CMK (cell line): ENCODE results near the gene FBXO41.
"Not testable (repeated sequence)": the region's sequence is repeated elsewhere in the genome, so short reads cannot be mapped to it uniquely, and the experiment has no call there.

Experiments used
- DNase-seq: peaks from one replicate; pipeline ENCODE4 v3.0.0-alpha.2; 2010; ENCODE audit warnings: low read depth

The FBXO41 gene

DNA sequence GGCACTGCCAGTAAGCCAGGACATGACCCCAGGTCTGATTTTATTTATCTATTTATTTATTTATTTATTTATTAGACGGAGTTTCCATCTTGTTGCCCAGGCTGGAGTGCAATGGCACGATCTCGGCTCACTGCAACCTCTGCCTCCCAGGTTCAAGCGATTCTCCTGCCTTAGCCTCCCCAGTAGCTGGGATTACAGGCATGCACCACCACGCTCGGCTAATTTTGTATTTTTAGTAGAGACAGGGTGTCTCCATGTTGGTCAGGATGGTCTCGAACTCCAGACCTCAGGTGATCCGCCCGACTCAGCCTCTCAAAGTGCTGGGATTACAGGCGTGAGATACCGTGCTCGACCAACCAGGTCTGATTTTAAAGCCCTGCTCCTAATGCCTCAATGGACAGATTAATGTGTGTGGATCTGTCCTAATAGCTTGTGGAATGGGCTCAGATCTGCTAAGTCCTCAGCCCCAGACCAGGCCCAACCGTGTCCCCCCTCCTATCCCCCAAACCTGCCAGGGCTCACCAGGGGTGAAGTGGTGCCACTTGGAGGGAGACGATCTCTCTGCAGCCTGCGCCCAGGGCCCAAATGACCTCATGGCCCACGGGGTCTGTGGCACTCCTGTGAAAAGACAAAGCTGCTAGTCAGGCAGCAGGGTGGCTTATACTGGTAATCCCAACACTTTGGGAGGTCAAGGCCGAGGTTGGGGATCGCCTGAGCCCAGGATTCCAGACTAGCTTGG lies 21.4 kb downstream of the FBXO41 start:
- not testable (repeated sequence) for DNase-seq

DNA sequence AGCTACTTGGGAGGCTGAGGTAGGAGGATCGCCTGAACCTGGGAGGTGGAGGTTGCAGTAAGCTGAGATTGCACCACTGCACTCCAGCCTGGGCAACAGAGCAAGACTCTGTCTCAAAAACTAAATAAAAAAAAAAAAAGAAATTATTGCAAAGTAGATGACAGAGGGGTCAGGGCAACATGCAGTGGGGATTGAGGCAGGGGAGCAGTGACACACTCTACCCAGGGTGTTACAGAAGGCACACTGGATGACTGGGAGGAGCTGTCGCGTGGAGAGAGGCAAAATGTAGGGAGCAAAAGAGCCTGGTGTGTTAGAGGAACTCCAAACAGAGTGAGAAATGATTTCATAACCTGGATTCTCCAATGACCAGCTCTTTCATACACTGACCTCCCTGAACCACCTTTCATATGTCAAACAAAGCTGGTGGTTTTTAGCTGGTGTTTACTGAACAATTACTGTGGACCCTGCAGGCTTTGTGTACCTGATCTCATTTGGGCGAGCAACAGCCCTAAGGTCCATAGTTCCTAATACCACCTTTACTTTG lies 22.1 kb downstream of the FBXO41 start:
- no peak for DNase-seq

DNA sequence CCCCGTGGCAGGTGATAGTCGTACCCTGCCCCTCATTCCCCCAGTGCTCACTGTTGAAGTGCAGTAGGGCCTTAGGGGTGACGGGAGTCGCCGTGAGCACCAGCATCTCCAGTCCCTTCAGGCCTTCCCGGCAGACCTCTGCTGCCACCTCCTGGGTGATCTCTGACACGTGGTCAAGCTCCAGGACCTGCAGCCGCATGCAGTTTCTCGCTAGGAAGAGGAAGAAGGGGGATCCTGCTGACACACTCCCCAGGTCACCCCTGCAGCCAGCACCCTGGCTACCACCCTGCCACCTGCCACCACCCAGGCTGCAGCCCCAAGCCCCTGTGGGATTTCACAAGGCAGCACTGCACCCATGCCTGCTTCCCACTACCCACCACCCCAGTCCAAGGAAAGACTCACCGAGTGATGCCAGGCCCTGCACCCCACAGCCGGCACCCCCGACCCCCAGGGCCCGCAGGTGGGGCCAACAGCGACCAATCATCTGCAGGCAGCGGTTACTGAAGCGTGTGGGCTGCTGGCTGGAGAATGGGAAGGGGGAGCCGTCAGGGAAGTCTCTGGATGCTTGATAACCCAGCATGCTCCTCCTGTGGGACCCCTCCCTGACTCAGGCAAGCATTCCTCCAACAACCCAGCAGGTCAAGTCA lies 23.8 kb downstream of the FBXO41 start:
- peak; percentile 41 for DNase-seq

DNA sequence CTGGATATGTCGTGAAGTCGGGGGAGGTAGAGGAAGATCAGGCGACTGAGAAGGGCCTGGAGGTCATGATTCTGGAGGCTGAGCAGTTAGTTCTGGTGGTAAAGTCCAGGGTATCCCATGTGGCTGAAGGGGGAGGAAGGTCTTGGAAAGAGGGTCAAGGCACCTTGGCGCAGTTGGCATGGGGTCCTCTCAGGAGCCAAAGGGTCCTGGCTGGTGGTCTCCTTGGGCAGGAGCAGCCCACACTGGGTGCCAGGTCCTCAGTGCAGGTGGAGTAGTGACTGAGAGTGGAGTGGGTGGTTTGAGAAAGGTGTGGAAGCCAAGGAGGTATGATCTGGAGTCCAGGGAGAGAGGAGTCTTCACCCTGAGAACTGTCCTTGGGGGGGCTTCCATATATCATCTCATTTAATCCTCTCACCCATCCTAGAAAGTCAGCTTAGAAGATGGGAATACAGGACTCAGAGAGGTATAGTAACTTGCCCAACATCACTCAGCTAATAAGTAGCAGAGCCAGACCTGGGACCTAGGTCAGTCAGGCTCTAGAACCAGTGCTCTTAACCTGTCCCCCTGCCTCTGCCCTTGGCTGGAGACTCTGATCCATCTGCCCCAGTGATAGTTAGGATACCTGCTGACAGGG lies 24.5 kb downstream of the FBXO41 start:
- DNase-seq: no peak

DNA sequence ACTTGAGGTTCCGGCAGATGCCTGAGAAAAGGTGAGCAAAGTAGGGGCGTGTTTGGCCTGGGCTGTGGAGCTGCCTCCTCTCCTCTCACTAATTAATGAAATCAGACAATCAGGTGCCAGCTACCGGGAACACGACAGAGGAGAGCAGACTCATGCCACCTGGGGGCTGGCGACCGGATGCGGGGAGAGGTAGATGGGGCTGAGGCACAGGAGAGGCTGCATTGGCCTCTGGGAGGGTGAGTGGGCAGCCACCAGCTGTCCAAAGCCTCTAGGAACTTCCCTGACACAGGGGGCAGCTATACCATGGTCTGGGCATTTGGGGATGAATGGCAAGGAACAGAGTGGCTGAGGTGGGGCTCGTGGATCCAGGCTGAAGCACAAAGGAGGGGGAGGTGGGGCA lies 25.0 kb downstream of the FBXO41 start:
- DNase-seq: no peak

DNA sequence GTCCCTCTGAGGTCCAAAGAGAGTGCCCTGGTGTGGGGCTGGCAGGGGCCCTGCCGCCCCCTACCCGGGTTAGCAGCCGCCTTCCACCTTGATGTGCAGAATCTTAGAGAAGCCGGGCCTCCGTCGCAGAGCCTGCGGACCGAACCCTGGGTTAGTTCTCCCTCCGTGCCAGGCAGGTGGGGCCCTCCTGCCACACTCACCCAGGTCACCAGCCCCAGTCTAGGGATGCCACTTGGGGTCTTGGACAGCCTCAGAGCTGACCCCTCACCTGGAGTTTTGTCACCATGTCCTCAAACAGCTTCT lies 25.4 kb downstream of the FBXO41 start:
- no peak for DNase-seq

DNA sequence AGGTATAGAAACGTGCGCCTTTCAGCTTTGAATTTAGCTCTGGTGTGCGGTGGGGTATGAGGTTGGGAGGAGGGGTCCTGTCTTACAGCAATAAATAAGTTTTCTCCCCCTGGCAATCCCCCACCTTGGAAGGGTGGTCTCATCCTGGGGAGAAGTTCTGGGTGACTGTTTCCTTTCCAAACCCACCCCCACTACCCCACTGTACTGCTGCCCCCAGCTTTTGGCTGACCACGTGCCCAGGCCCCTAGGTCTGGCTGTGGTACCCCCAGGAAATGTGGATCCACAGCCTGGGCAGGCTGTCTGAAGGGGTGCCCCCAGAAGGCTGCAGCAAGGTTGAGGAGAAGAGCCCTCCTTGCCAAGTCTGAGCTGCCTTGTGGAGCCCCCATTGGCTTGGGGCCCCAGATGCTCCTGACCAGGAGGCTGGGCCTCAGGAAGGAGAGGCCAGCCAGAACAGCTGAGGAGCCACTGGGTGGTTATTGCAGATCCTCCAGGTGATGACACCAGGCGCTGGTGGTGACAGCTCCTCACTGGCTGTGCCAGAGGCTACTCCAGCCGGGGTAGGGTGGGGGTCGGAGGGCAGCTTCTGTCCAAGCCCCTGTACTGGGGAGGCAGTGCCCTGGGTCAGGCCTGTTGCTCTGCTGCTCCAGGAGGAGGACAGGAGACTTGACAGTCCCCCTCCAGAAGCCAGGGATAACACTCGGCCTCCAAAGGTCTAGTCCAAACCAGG lies 25.9 kb downstream of the FBXO41 start:
- no peak for DNase-seq

DNA sequence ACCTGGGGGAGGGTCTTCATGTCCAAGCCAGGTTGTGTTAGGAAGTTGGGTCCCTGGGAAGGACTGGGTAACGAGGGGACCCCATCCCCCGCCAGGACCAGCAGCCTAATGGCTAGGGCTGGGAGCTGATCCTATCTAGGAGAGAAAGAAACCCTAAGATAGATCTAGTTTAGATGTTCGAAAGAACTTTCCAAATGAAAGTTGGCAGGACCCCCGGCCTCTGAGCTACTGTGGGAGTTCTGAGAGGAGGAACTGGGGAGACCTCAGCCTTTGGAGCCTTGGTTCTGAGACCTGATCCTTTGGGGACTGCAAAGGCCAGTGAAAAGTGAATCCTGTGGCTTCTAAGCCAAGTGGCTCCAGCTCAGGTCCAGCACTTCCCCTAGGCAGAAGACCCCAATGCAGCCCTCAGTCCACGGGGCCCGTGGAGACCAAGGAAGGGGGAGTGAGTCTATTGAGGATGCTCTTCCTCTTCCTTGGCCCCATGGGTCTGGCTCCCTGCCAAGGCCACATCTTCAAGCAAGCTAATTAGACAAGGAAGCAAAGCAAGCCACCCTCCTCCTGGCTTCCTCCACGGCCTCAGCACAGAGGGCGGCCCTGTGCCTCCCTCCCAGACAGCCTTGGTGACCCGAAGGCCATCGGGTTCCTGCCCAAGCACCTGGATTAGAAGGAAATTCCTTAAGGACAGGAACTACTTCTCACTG lies 26.7 kb downstream of the FBXO41 start:
- DNase-seq: peak; percentile 58

DNA sequence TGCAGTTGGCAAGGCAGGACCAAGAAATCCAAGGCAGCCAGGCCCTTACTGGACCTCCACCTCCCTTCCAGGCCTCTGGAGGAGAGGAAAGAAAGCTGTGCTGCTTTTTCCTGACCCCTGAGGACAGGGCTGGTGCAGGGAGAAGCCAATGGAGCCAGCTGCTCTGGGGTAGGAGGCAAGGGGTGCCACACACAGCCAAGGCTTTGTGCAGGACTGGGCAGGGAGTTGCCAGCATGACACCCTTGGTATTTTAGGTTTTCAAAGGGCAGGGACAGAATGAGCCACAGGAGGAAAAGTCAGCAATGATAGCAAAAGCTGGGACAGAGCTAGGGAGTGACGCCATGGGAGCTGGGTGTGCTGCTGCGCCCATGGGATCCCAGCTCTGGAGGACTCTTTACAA lies 27.3 kb downstream of the FBXO41 start:
- DNase-seq: no peak

DNA sequence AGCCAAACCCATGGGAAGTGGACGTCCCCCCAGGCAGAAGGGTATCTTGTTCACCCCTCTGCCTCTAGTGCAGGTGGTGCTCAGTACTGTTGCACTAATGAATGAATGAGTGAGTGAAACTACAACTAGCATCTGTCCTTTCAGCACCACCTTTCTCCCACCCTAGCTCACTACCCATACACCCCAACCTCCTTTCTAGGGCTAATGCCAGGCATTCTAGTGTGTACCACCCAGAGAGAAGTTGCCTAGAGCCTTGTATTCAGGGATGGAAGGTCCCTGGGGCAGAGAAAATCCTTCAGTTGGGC lies 27.7 kb downstream of the FBXO41 start:
- no peak for DNase-seq

DNA sequence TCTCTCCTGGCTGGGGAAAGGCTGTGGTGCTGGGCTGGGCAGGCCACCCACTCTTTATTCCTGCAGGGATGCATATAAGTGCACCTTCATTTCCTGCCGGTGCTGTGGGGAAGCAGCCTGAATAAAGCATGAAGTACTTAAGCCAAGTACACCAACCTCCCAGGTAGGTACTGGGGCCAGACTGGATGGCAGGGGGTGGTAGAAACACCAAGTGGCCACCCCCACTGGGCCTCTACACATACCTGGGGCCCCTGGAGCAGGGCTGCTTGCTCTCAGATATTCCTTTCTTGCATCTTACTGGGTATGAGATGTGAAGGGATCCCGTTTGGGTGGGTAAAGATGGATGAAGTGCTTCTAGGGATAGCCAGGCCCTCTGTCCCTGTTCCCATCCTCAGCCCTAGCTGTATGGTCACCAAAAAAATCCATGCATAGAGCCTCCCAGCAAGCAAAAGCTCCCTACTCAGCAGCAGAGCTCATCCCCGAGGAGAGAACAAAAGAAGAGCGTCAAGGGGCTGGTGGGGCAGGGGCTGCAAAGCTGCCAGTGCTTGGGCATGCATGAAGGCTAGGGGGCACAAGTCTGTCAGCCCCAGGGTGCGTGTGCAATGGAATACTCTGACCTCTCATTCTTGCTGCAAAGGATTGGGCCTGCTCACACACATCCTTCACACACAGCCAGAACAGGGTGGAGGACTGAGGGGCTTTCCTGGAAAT lies 28.2 kb downstream of the FBXO41 start:
- DNase-seq: no peak

DNA sequence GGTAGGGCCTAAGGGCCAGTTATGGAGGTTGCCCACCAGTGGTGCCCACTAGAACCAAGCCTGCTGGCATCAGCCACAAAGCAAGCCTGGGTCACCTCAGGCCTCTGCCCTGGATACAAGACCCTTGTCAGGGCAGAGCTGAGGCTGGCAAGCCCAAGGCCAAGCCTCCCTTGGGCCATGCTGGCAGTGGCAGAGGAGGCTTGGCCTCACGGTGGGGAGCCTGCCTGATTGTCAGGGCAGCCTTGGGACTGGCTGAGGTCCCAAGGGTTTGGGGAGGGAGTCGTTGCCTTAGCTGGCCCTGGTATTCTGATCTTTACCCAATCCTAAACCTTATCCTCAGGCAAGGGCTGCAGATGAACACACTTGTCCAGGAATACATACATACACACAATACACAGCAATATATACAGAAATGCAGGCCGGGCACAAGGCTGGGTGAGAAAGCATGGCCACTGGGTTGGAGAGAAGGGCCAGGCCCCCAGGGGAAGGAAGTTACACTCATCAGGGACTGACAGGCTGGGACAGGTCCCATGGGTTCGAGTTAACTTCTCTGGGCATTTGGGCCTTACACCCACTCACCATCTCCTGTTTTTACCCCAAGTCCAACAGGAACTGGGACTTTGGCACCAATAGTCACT lies 29.2 kb downstream of the FBXO41 start:
- DNase-seq: no peak

DNA sequence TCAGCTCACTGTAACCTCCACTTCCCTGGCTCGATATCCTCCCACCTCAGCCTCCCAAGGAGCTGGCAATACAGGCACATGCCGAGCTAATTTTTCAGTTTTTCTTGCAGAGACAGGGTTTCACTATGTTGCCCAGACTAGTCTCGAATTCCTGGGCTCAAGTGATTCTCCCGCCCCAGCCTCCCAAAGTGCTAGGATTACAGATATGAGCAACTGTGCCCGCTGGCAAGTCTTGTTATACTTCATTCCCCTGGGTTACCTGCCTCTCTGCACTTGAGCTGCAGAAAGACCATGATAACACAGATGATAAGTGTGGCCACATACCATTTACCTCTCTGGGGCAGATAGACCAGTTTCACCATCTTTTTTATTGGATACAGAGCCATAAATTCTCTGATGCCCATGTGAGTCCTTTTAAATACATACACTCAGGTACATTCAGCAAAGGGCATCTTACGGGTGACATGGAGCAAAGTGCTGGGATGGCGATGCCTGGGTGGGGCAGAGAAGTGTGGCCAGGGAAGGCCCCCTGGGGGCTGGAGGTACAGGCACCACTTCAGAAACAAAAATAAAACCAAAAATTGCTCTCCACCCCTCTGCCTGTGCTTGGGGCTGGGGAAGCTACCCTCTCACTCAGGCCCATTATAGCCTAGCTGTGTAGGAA lies 29.8 kb downstream of the FBXO41 start:
- DNase-seq: no peak

DNA sequence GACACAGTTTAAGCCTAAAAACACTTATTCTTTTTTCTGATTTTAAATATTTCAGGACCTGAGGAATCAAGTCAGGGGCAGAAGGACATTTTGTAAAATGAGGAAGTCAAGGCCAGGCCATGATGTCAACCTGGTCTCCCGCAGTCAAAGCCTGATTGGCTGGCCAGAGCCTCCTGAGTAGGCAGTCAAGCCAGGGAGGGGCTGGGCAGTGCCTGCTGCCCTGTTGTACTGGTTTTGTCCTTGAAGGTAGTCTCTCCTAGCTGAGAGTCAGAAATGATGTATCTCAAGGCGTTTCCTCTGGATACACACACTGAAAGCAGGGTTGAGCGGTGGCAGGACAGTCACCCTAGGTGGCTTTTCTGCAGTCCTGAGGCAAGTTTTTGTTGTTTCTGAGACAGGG lies 30.4 kb downstream of the FBXO41 start:
- DNase-seq: no peak

DNA sequence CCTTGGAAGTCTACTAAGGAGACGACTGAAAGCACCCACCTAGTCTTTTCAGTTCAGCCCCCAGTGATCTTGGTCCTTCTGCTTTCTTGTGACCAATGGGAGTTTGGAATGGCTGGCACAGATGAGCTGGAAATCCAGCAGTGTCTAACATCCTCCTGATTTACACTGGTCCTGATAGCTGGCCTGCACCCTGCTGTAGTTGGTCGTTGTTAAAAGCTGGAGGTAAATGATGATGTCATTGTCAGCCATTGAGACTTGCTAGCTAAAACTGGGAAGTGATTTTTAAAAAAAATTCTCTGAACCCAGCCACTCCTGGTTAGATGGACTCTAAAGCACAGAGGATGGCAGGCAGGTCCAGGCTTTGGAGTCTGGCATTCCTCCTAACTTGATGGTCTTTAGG lies 30.9 kb downstream of the FBXO41 start:
- DNase-seq: no peak

DNA sequence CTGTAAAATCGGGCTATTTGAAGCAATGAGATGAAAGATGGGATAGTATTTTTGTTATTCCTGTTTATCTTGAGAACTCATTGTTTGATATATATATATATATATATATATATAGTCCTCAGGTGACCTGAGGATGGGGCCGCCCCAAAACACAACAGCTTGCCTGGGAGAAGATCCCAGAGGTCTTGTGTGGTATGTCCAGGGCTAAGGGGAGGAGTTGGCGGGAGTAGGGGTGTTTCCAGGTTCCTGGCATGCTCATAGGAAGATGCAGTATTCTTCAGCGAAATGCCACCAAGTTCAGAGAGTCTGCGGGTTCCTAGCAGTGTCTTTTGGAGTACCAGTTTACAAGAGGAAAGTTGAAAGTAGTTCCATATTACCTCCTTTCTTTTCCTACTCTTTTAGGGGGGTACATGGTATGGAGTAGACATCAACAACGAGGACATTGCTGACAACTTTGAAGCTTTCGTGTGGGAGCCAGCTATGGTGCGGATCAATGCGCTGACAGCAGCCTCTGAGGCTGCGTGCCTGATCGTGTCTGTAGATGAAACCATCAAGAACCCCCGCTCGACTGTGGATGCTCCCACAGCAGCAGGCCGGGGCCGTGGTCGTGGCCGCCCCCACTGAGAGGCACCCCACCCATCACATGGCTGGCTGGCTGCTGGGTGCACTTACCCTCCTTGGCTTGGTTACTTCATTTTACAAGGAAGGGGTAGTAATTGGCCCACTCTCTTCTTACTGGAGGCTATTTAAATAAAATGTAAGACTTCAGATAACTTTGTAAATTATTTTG lies 31.8 kb downstream of the FBXO41 start:
- no peak for DNase-seq

DNA sequence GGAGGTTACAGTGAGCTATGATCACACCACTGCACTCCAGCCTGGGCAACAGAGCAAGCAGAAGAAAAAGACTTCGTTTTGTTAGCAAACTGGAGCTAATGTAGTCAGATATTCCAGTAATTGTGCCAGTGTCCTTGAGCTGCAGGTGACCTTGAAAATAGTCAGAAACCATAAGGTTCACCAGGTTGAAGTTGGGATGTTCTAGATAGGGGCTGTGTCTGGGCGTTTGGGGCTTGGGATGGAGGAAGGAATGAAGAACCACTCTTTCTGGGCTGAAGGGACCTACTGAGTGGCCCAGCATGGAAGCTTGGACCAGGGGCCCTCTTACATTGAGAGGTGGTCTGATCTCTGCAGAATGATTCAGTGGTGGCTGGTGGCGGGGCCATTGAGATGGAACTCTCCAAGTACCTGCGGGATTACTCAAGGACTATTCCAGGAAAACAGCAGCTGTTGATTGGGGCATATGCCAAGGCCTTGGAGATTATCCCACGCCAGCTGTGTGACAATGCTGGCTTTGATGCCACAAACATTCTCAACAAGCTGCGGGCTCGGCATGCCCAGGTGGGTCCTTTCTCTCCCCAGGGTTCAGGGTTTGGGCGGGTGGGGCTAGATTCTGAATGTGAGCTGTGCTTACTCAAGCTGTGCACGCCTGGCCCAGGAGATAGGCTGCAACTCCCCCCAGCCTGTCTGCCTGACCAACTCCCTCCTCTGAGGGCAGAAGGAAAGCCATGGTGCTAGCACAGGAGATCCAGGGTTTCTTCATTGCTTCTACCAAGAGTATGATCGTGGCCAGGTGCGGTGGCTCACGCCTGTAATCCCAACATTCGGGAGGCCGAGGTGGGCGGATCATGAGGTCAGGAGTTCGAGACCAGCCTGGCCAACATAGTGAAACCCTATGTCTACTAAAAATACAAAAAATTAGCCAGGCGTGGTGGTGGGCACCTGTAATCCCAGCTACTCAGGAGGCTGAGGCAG lies 33.1 kb downstream of the FBXO41 start:
- DNase-seq: no peak

DNA sequence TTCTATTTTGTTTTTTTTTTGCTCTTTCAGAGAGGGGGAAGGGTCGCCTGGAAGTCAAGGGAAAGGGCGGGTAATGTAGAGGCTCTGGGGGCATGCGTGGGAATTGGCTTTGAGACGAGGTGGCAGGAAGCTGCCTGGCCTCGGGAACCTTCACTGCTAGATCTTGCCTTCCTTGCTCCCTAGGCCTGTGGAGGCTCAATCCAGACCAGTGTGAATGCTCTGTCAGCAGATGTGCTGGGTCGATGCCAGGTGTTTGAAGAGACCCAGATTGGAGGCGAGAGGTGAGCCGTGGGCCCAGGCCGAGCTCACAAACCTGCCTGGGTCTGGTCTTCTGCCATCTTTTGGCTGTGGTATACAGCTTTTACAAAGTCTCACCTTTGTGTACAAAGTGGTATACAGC lies 34.6 kb downstream of the FBXO41 start:
- no peak for DNase-seq

DNA sequence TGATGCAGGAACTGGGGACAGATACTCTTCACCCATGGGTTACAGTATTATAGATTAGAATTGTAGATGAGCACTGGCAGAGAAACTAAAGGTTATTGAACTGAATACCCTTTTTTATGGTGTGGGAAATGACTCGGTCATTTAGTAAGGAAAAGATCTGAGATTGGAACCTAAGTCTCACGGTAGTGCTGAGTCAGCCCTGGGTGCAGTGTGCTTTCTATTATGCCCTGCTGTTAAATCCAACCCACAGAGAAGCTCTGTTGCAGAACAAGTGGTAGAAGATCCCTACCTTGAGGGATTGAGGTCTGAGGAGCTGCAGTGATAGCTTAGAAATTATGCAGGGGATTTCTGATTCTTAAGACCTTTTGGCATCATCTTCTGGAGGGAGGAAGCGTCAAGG lies 37.4 kb downstream of the FBXO41 start:
- DNase-seq: no peak
